NCI-H1436 (cell line): ENCODE measurements around the gene GABRP.

Experiments used
- DNase-seq: peaks from one replicate; lab custom pipeline; 2025; lab: John Stamatoyannopoulos, UW

GABRP gene

DNA sequence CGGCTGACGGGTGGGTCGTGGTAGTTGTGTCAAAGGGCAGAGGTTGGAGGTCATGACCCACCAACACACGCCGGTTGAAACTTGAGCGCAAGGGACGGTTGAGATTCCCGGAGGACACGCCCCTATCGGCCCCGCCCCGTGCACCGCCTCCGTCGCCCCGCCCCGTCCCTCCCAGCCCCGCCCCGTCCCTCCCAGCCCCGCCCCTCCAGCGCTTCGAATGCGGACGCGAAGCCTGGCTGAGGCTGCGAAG is 78.1 kb downstream of the GABRP start:
- no peak for DNase-seq

DNA sequence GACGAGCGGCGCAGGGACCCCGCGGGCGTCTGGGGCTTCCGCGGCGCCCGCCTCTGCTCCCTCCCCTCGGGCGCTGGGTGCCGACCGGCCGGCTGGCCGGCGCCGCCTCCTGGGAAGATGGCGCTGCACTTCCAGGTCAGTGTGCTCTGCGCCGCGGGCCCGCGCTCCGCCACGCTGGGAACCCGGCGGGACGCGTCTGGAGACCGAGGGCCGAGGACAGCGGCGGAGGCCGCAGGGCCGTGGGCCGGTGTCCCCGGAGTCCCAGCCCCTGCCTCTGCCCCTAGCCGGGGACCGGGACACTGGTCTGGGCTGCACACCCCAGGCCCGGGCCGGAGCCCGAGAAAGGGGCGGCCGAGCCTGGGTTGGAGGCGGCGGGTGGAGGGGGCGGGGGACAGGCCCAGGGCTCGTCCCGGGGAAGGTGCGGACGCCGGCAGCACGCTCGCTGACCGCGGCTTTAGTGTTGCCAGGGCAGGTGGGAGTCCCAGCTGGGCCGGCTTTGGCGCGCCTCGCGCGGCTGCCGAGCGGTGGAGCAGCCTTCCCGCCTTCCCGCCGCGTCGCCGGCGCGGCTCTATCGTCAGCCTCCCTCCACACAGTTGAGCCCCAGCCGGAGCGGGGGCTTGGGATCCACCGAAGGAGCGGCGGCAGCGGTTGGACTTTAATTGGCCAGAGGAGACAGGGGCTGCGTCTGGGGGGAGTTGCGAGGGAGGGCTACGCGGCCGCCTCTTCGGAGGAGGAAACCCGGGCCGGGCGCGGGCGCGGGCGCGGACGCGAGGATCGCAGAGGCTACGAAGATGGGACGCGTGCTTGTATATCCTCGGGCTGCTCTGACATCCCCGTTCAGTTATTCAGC is 78.6 kb downstream of the GABRP start, which contains the start of gene RANBP17:
Gene RANBP17, plus strand, starts transcription at position 102 of the 850 bp plus-strand sequence.
- DNase-seq, result peak; percentile 28

DNA sequence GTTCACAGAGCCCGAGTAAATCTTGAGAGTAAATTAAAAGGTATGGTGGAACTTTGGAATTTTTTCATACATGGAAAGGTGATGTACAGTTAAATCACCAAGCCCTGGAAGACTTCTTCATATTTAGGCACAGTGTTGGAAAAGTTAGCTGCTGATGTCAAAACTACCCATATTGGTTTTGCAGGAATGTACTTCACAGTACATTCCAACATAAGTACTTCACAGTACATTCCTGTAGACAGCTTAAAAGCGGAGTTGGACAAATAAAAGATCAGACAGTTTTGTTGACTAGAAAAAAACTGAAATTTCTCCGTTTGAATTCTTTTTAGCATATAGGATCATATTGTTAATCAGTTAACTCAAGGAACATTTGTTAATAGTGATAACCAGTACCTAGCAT is 80.1 kb downstream of the GABRP start:
- DNase-seq, result no peak
